B cell (primary cell): ENCODE data around the gene ODF2. TPM values are rescaled to one million over a fixed set of nuclear protein-coding genes. Genes with fewer than 3 reads are reported as not detected.

Experiments used
- ATAC-seq: fragments of 200-7000 bp; cut with Tn5 transposase; one replicate; pipeline ENCODE4 v1.10.0; 2021; ENCODE audit warnings: low read depth, mild to moderate bottlenecking, moderate number of reproducible peaks, moderate library complexity
- CTCF ChIA-PET: fragments of 350-600 bp; sonication (Branson Sonifier 250); formaldehyde crosslinking; loops from one replicate; lab custom pipeline; 2021; ENCODE audit warnings: antibody characterized with exemption, inconsistent platforms; lab: Charles Lee
- POLR2A ChIA-PET: fragments of 350-600 bp; sonication (Branson Sonifier 250); formaldehyde crosslinking; loops from one replicate; lab custom pipeline; 2021; ENCODE audit warnings: antibody characterized with exemption; lab: Charles Lee
- DNase-seq: peaks from one replicate; pipeline ENCODE4 v3.0.0; 2013
- H2AFZ ChIP-seq: 2 replicates; pipeline ENCODE4 v1.6.1; 2012; ENCODE audit warnings: mild to moderate bottlenecking, low read depth, low read length; ENCODE audit not compliant: insufficient read depth, poor library complexity, severe bottlenecking
- H3K27ac ChIP-seq, 2 donors: 1 replicate in 1 of 2; 2 replicates in 1 of 2; pipeline ENCODE4 v1.5.1; 2012 to 2013; ENCODE audit warnings: low read length in 2 of 2, mild to moderate bottlenecking in 2 of 2, moderate library complexity in 1 of 2
- H3K27me3 ChIP-seq, 4 experiments: fragments of 200-600 bp in 1 of 4; sonication (generic) in 1 of 4; replicated peaks in 1 of 4; 1 replicate in 2 of 4; 2 replicates in 2 of 4; pipeline versions ENCODE4 v1.6.1 to v1.7.0; 2013 to 2016; ENCODE audit warnings: low read length in 3 of 4, mild to moderate bottlenecking in 2 of 4, mixed read lengths in 1 of 4, moderate library complexity in 1 of 4; ENCODE audit not compliant: insufficient read depth in 4 of 4, control insufficient read depth in 3 of 4; ENCODE audit errors: control extremely low read depth in 1 of 4
- H3K36me3 ChIP-seq, 2 experiments: replicated peaks in 1 of 2; 1 replicate in 1 of 2; 2 replicates in 1 of 2; pipeline versions ENCODE4 v1.6.1 to v1.7.1; 2013; ENCODE audit warnings: low read length in 1 of 2; ENCODE audit not compliant: insufficient read depth in 2 of 2, control insufficient read depth in 1 of 2; ENCODE audit errors: control extremely low read depth in 1 of 2, extremely low read depth in 1 of 2
- H3K4me1 ChIP-seq, 2 donors: fragments of 200-600 bp in 1 of 2; sonication (generic) in 1 of 2; 1 replicate in 1 of 2; 2 replicates in 1 of 2; pipeline versions ENCODE4 v1.5.1 to v1.6.1; 2013 to 2017; ENCODE audit warnings: low read length in 2 of 2; ENCODE audit not compliant: control insufficient read depth in 2 of 2, insufficient read depth in 2 of 2
- H3K4me2 ChIP-seq: replicated peaks from 2 replicates; pipeline ENCODE3; 2012; ENCODE audit warnings: mild to moderate bottlenecking, low read depth, low read length; ENCODE audit not compliant: poor library complexity, severe bottlenecking
- H3K4me3 ChIP-seq, 5 experiments: fragments of 200-600 bp in 1 of 5; sonication (generic) in 1 of 5; 1 replicate in 3 of 5; 2 replicates in 2 of 5; pipeline versions ENCODE4 v1.5.1 to v1.7.0; 2011 to 2016; ENCODE audit warnings: low read length in 4 of 5, mild to moderate bottlenecking in 4 of 5, low read depth in 2 of 5, control low read depth in 1 of 5, moderate library complexity in 1 of 5; ENCODE audit not compliant: insufficient read depth in 1 of 5; ENCODE audit errors: control extremely low read depth in 1 of 5, extremely low read depth in 1 of 5
- H3K79me2 ChIP-seq: fragments of 200-600 bp; sonication (generic); one replicate; pipeline ENCODE4 v1.6.0; 2016; ENCODE audit warnings: low read length; ENCODE audit not compliant: control insufficient read depth, insufficient read depth
- H3K9ac ChIP-seq: fragments of 200-600 bp; sonication (generic); 2 replicates; pipeline ENCODE4 v1.6.1; 2017; ENCODE audit warnings: mild to moderate bottlenecking, low read length, moderate library complexity
- H3K9me3 ChIP-seq, 3 donors: one replicate each; pipeline versions ENCODE4 v1.6.1 to v1.7.1; 2013; ENCODE audit warnings: low read length in 2 of 3; ENCODE audit not compliant: control insufficient read depth in 2 of 3, insufficient read depth in 1 of 3; ENCODE audit errors: control extremely low read depth in 1 of 3
- H4K20me1 ChIP-seq: 2 replicates; pipeline ENCODE4 v1.6.0; 2012; ENCODE audit warnings: mild to moderate bottlenecking, low read length; ENCODE audit not compliant: insufficient read depth, control insufficient read depth, poor library complexity, severe bottlenecking
- H3K27ac Mint-ChIP-seq: one replicate; pipeline ENCODE4 v1.8.0; 2021; ENCODE audit warnings: mixed read lengths
- H3K27me3 Mint-ChIP-seq: one replicate; pipeline ENCODE4 v1.8.0; 2021; ENCODE audit warnings: mixed read lengths
- H3K4me1 Mint-ChIP-seq: one replicate; pipeline ENCODE4 v1.8.0; 2021; ENCODE audit warnings: mixed read lengths
- H3K4me3 Mint-ChIP-seq: one replicate; pipeline ENCODE4 v1.8.0; 2021; ENCODE audit warnings: mixed read lengths
- H3K9me3 Mint-ChIP-seq: one replicate; pipeline ENCODE4 v1.8.0; 2022; ENCODE audit warnings: mixed read lengths; ENCODE audit not compliant: insufficient read depth
- CTCF ChIP-seq: fragments of 200-600 bp; IDR thresholded peaks from one replicate; pipeline ENCODE4 v1.8.0; 2022; ENCODE audit warnings: antibody characterized with exemption, mild to moderate bottlenecking
- EZH2 ChIP-seq: IDR thresholded peaks from 2 replicates; pipeline ENCODE4 v1.6.1; 2012; ENCODE audit warnings: borderline replicate concordance, low read depth, mild to moderate bottlenecking, moderate library complexity, low read length; ENCODE audit not compliant: insufficient read depth, poor library complexity, severe bottlenecking
- WGBS: methylation state at CpG from one replicate; pipeline ENCODE4 v1.1.5; 2013; ENCODE audit warnings: missing lambda C conversion rate; ENCODE audit not compliant: insufficient coverage; 5-methylcytosine and 5-hydroxymethylcytosine counted together
- intact Hi-C: fragments of 100-400 bp; cut with micrococcal nuclease; formaldehyde crosslinking; loops from one replicate; pipeline ENCODE4 v1.10.0; 2022
- polyA plus RNA-seq: library from polyadenylated mRNA; depleted of rRNA; stranded (reverse); fragments of >200 nt; gene quantifications from 2 replicates; pipeline ENCODE4 v1.2.3, GENCODE V29; 2012
- total RNA-seq, 2 donors: library from RNA; stranded (reverse); fragments of 120-200 nt in 1 of 2; gene quantifications; 1 replicate in 1 of 2; 2 replicates in 1 of 2; pipeline versions ENCODE4 v1.2.3 to v1.2.4, GENCODE V29; 2013 to 2022

The ODF2 gene
- total and polyA plus RNA-seq, 2 donors (not counting 1 experiment from before 2014, with no cell fraction given) = 30.1 to 42.9 TPM

GRCh38 chr9:128416014-128416413, 39.8 kb upstream of the ODF2 start:
- Histone ChIP-seq H3K4me2 (no peak overlapping the region), H3K9ac (no peak overlapping the region), H2AFZ (no peak overlapping the region), H3K79me2 (no peaks in the 10 kb centered on the region), H3K27me3 (peaks cover 0 to 41% (median 11%) of the 10 kb centered on the region in 4 experiments), H3K36me3 (no peaks in the 10 kb centered on the region), H3K27ac (no peak overlapping the region), H3K4me3 (no peak overlapping the region), H4K20me1 (no peaks in the 10 kb centered on the region), H3K4me1 (peaks cover 13 to 15% of the 10 kb centered on the region in 2 donors), H3K9me3 (peaks cover 0 to 9% (median 0%) of the 10 kb centered on the region in 3 donors)
- no peak overlapping the region for H3K4me3 Mint-ChIP-seq
- POLR2A ChIA-PET = no interaction called here
- CTCF ChIA-PET = no interaction called here
- WGBS = 71% methylated on average over 5 of the region's 6 CpGs
- H3K27me3 Mint-ChIP-seq = peaks cover 41% of the 10 kb centered on the region
- H3K27ac Mint-ChIP-seq = no peak overlapping the region
- no peak for DNase-seq
- peaks cover 7% of the 10 kb centered on the region for H3K4me1 Mint-ChIP-seq
- intact Hi-C loops = loop anchor here (10.0 kb wide), 1 partner anchor 121 kb away; no protein-coding TSS in a partner anchor
- TF ChIP-seq EZH2 = no peak
- no peak for TF ChIP-seq CTCF
- no peaks in the 10 kb centered on the region for H3K9me3 Mint-ChIP-seq
- ATAC-seq = no peak

GRCh38 chr9:128416432-128417019, 39.3 kb upstream of the ODF2 start:
- Histone ChIP-seq H3K27ac (no peak overlapping the region), H3K9me3 (peaks cover 0 to 12% (median 0%) of the 10 kb centered on the region in 3 donors), H3K27me3 (peaks cover 0 to 41% (median 11%) of the 10 kb centered on the region in 4 experiments), H3K4me3 (no peak overlapping the region), H2AFZ (no peak overlapping the region), H3K9ac (no peak overlapping the region), H4K20me1 (no peaks in the 10 kb centered on the region), H3K4me2 (no peak overlapping the region), H3K36me3 (no peaks in the 10 kb centered on the region), H3K4me1 (peaks cover 18 to 20% of the 10 kb centered on the region in 2 donors), H3K79me2 (no peaks in the 10 kb centered on the region)
- TF ChIP-seq EZH2 = no peak
- no peak for TF ChIP-seq CTCF
- Mint-ChIP-seq H3K4me3 (no peak overlapping the region), H3K27me3 (peaks cover 36% of the 10 kb centered on the region), H3K4me1 (peaks cover 7% of the 10 kb centered on the region), H3K27ac (no peak overlapping the region), H3K9me3 (no peaks in the 10 kb centered on the region)
- intact Hi-C loops = loop anchor here (10.0 kb wide), 1 partner anchor 122 kb away; no protein-coding TSS in a partner anchor
- POLR2A ChIA-PET = no interaction called here
- CTCF ChIA-PET = no interaction called here
- ATAC-seq = no peak
- no peak for DNase-seq
- WGBS = 38% methylated on average over 4 of the region's 6 CpGs
